Peyer's patch (tissue), 4 donors: ENCODE data around the gene MRAS.

ENCODE experiments used
- CTCF ChIP-seq, 6 experiments: fragments of 450-650 bp in 4 of 6; fragments of 200-600 bp in 2 of 6; sonication (generic) in 1 of 6; IDR thresholded peaks; one replicate each; pipeline ENCODE4 v1.5.1; 2017 to 2019; ENCODE audit warnings: antibody characterized with exemption in 6 of 6, mild to moderate bottlenecking in 3 of 6, moderate library complexity in 1 of 6
- POLR2A ChIP-seq, 2 donors: fragments of 450-650 bp; IDR thresholded peaks; one replicate each; pipeline ENCODE4 v1.5.1; 2017; ENCODE audit warnings: antibody characterized with exemption in 2 of 2, mild to moderate bottlenecking in 2 of 2, moderate library complexity in 2 of 2

- no peak for TF ChIP-seq CTCF (IDR thresholded peaks at IDR 0.05)
- no peak for TF ChIP-seq POLR2A (IDR thresholded peaks at IDR 0.05)
Measured at GRCh38 chr3:138349926-138350665, 1.7 kb downstream of the MRAS start.
